Immature natural killer cell (primary cell): ENCODE data around the gene SLC15A3. TPM values are rescaled to one million over a fixed set of nuclear protein-coding genes. Genes with fewer than 3 reads are reported as not detected.

ENCODE experiments used
- DNase-seq, 3 donors: peaks; one replicate each; pipeline ENCODE4 v3.0.0; 2022; ENCODE audit warnings: mixed read lengths in 1 of 3
- H3K27ac Mint-ChIP-seq, 6 donors: one replicate each; pipeline ENCODE4 v1.8.0; 2020; ENCODE audit warnings: mixed read lengths in 6 of 6, mild to moderate bottlenecking in 5 of 6, inconsistent platforms in 4 of 6, moderate library complexity in 3 of 6
- H3K27me3 Mint-ChIP-seq, 3 donors: one replicate each; pipeline ENCODE4 v1.8.0; 2020 to 2021; ENCODE audit warnings: low read depth in 3 of 3, mild to moderate bottlenecking in 3 of 3, mixed read lengths in 3 of 3, moderate library complexity in 3 of 3, inconsistent platforms in 1 of 3
- H3K36me3 Mint-ChIP-seq, 3 donors: one replicate each; pipeline ENCODE4 v1.8.0; 2020; ENCODE audit warnings: mixed read lengths in 3 of 3, inconsistent platforms in 2 of 3, mild to moderate bottlenecking in 2 of 3
- H3K4me1 Mint-ChIP-seq, 2 donors: one replicate each; pipeline ENCODE4 v1.8.0; 2020; ENCODE audit warnings: inconsistent platforms in 2 of 2, mild to moderate bottlenecking in 2 of 2, mixed read lengths in 2 of 2, moderate library complexity in 1 of 2
- H3K4me3 Mint-ChIP-seq, 5 donors: one replicate each; pipeline ENCODE4 v1.8.0; 2020; ENCODE audit warnings: mild to moderate bottlenecking in 5 of 5, mixed read lengths in 5 of 5, inconsistent platforms in 3 of 5, moderate library complexity in 3 of 5
- H3K9me3 Mint-ChIP-seq, 6 donors: one replicate each; pipeline ENCODE4 v1.8.0; 2020; ENCODE audit warnings: mild to moderate bottlenecking in 6 of 6, mixed read lengths in 6 of 6, inconsistent platforms in 4 of 6, moderate library complexity in 3 of 6
- polyA plus RNA-seq, 3 donors: library from polyadenylated mRNA; unstranded; fragments of 300-500 nt; fragmentation: Illumina TruSeq; gene quantifications; one replicate each; pipeline ENCODE4 v1.2.3, GENCODE V29; 2021

SLC15A3 gene
- polyA plus RNA-seq, 3 donors from 2014 or later = 0.41 to 0.43 TPM; not detected in 1

GRCh38 chr11:60891103-60891741 is 60.8 kb downstream of the SLC15A3 start:
- Mint-ChIP-seq H3K36me3 (peaks cover 15 to 37% (median 29%) of the 10 kb centered on the region in 3 donors), H3K9me3 (no peaks in the 10 kb centered on the region), H3K27me3 (peaks cover 0 to 2% (median 0%) of the 10 kb centered on the region in 3 donors), H3K4me1 (peaks cover 12 to 18% of the 10 kb centered on the region in 2 donors), H3K27ac (peak overlapping the region in 3 of 6 donors; percentile 44 to 51 (median 49)), H3K4me3 (peak overlapping the region in 1 of 5 donors; percentile 4)
- no peak for DNase-seq

GRCh38 chr11:60890696-60891095 is 61.3 kb downstream of the SLC15A3 start:
- peaks cover 12 to 18% of the 10 kb centered on the region in 2 donors for H3K4me1 Mint-ChIP-seq
- peak overlapping the region in 1 of 6 donors; percentile 28 for H3K27ac Mint-ChIP-seq
- H3K27me3 Mint-ChIP-seq = peaks cover 0 to 2% (median 0%) of the 10 kb centered on the region in 3 donors
- DNase-seq = no peak
- H3K9me3 Mint-ChIP-seq = no peaks in the 10 kb centered on the region
- no peak overlapping the region for H3K4me3 Mint-ChIP-seq
- H3K36me3 Mint-ChIP-seq = peaks cover 14 to 31% (median 28%) of the 10 kb centered on the region in 3 donors

- Mint-ChIP-seq H3K36me3 (peaks cover 14 to 30% (median 20%) of the 10 kb centered on the region in 3 donors), H3K27ac (peak overlapping the region in 4 of 6 donors; percentile 27 to 45 (median 34)), H3K27me3 (peaks cover 0 to 2% (median 0%) of the 10 kb centered on the region in 3 donors), H3K4me1 (peaks cover 12 to 18% of the 10 kb centered on the region in 2 donors), H3K4me3 (no peak overlapping the region), H3K9me3 (no peaks in the 10 kb centered on the region)
- no peak for DNase-seq
Observed at GRCh38 chr11:60889869-60890311, 62.1 kb downstream of the SLC15A3 start.

GRCh38 chr11:60887556-60887955 is 64.4 kb downstream of the SLC15A3 start:
- Mint-ChIP-seq H3K4me3 (no peak overlapping the region), H3K27ac (no peak overlapping the region), H3K4me1 (peaks cover 12 to 18% of the 10 kb centered on the region in 2 donors)

More at GRCh38 chr11:60887556-60887955, 64.4 kb downstream of the SLC15A3 start:
- H3K36me3 Mint-ChIP-seq = peaks cover 8 to 23% (median 13%) of the 10 kb centered on the region in 3 donors
- H3K9me3 Mint-ChIP-seq = no peaks in the 10 kb centered on the region
- peaks cover 0 to 2% (median 0%) of the 10 kb centered on the region in 3 donors for H3K27me3 Mint-ChIP-seq
- DNase-seq = no peak

Other genes starting within 250 kb of the SLC15A3 start
- not detected for gene MS4A18, start 227.5 kb downstream of the SLC15A3 start, polyA plus RNA-seq
- gene MS4A15, start 195.3 kb downstream of the SLC15A3 start, polyA plus RNA-seq = not detected
- gene MS4A10, start 166.8 kb downstream of the SLC15A3 start, polyA plus RNA-seq = not detected
- gene CCDC86, start 110.1 kb downstream of the SLC15A3 start, polyA plus RNA-seq = 10 to 100 TPM in 1 of 3 donors, 1 to 10 TPM in 2; 5.6 to 16.5 (median 7.4) TPM
- under 1 TPM in 2 of 3 donors, not detected in 1; 0.46 to 0.49 TPM for gene PTGDR2, start 96.2 kb downstream of the SLC15A3 start, polyA plus RNA-seq
- gene ZP1, start 84.6 kb downstream of the SLC15A3 start, polyA plus RNA-seq = not detected
- 10 to 100 TPM in 2 of 3 donors, 1 to 10 TPM in 1; 8.9 to 15.2 (median 13.6) TPM for gene PRPF19, start 45.6 kb downstream of the SLC15A3 start, polyA plus RNA-seq
- 100 to 1,000 TPM; 292 to 631 (median 400) TPM for gene TMEM109, start 38.0 kb downstream of the SLC15A3 start, polyA plus RNA-seq
- not detected for gene TMEM132A, start 27.7 kb downstream of the SLC15A3 start, polyA plus RNA-seq
- 10 to 100 TPM; 17.3 to 47.3 (median 19.1) TPM for gene CD6, start 19.5 kb upstream of the SLC15A3 start, polyA plus RNA-seq
- gene CD5, start 150.3 kb upstream of the SLC15A3 start, polyA plus RNA-seq = 1 to 10 TPM in 1 of 3 donors, under 1 TPM in 2; 0.68 to 1.8 (median 0.80) TPM
- gene VPS37C, start 209.2 kb upstream of the SLC15A3 start, polyA plus RNA-seq = under 1 TPM in 2 of 3 donors, not detected in 1; 0.36 to 0.95 TPM